SK-N-SH treated with all-trans-retinoic acid at 6 μM for 48 hours (cell line): Measurements from ENCODE around the gene RAP1A.

Source experiments
- ARNTL ChIP-seq: fragments of 450-650 bp; formaldehyde crosslinking; IDR thresholded peaks from 2 replicates; pipeline ENCODE4 v1.5.0; 2020; ENCODE audit warnings: low read depth, mild to moderate bottlenecking, moderate library complexity, borderline replicate concordance
- GLIS3 ChIP-seq: fragments of 250-450 bp; sonication (Bioruptor Pico); IDR thresholded peaks from 2 replicates; pipeline ENCODE4 v1.5.0; 2020; ENCODE audit warnings: mild to moderate bottlenecking, moderate library complexity
- PPARA ChIP-seq: fragments of 250-450 bp; sonication (Bioruptor Pico); IDR thresholded peaks from 2 replicates; pipeline ENCODE4 v1.5.0; 2020; ENCODE audit warnings: mild to moderate bottlenecking, borderline replicate concordance
- TF ChIP-seq, protein P1 (sequence below): fragments of 250-450 bp; sonication (Bioruptor Pico); IDR thresholded peaks from 2 replicates; pipeline ENCODE4 v1.5.1; 2021; ENCODE audit warnings: mild to moderate bottlenecking, moderate library complexity

- no peak for TF ChIP-seq ARNTL (CRISPR knock-in tag)
- TF ChIP-seq, protein P1, sequence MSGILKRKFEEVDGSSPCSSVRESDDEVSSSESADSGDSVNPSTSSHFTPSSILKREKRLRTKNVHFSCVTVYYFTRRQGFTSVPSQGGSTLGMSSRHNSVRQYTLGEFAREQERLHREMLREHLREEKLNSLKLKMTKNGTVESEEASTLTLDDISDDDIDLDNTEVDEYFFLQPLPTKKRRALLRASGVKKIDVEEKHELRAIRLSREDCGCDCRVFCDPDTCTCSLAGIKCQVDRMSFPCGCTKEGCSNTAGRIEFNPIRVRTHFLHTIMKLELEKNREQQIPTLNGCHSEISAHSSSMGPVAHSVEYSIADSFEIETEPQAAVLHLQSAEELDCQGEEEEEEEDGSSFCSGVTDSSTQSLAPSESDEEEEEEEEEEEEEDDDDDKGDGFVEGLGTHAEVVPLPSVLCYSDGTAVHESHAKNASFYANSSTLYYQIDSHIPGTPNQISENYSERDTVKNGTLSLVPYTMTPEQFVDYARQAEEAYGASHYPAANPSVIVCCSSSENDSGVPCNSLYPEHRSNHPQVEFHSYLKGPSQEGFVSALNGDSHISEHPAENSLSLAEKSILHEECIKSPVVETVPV (CRISPR knock-in tag): no peak
- TF ChIP-seq GLIS3: no peak
- no peak for TF ChIP-seq PPARA (CRISPR knock-in tag)
Observed at GRCh38 chr1:111747947-111748346, 128.4 kb downstream of the RAP1A start.
